Measurements from ENCODE around the gene LIN9.
"Not testable (repeated sequence)": the region's sequence is repeated elsewhere in the genome, so short reads cannot be mapped to it uniquely, and the experiment has no call there.

Gene LIN9

GRCh38 chr1:226202666-226203065 lies 106.3 kb downstream of the LIN9 start:
- not testable (repeated sequence) for H3K9me3 ChIP-seq (ENCODE audit: control insufficient read depth, insufficient read depth, low read length); H3K4me1 ChIP-seq (ENCODE audit: control insufficient read depth, insufficient read depth, low read length); H3K27me3 ChIP-seq (ENCODE audit: control insufficient read depth, insufficient read depth, low read length); DNase-seq (ENCODE audit: low read depth, low spot score); H3K4me3 ChIP-seq (ENCODE audit: low read length); H3K36me3 ChIP-seq (ENCODE audit: control insufficient read depth, insufficient read depth, low read length); H3K27ac ChIP-seq (ENCODE audit: low read length)
- no CpG with 5 or more reads among the region's 6 CpGs for WGBS (ENCODE audit: insufficient coverage, insufficient read length)

GRCh38 chr1:226202246-226202645 lies 106.7 kb downstream of the LIN9 start:
- Histone ChIP-seq H3K4me3 (ENCODE audit: low read length) (no peak overlapping the region), H3K4me1 (ENCODE audit: control insufficient read depth, insufficient read depth, low read length) (no peaks in the 10 kb centered on the region), H3K27me3 (ENCODE audit: control insufficient read depth, insufficient read depth, low read length) (no peaks in the 10 kb centered on the region), H3K27ac (ENCODE audit: low read length) (no peak overlapping the region), H3K36me3 (ENCODE audit: control insufficient read depth, insufficient read depth, low read length) (no peaks in the 10 kb centered on the region), H3K9me3 (ENCODE audit: control insufficient read depth, insufficient read depth, low read length) (no peaks in the 10 kb centered on the region)
- DNase-seq (ENCODE audit: low read depth, low spot score) = no peak
- WGBS (ENCODE audit: insufficient coverage, insufficient read length) = no CpG with 5 or more reads among the region's 3 CpGs

- Histone ChIP-seq H3K4me3 (ENCODE audit: low read length) (no peak overlapping the region), H3K4me1 (ENCODE audit: control insufficient read depth, insufficient read depth, low read length) (no peaks in the 10 kb centered on the region), H3K36me3 (ENCODE audit: control insufficient read depth, insufficient read depth, low read length) (no peaks in the 10 kb centered on the region), H3K9me3 (ENCODE audit: control insufficient read depth, insufficient read depth, low read length) (no peaks in the 10 kb centered on the region), H3K27ac (ENCODE audit: low read length) (no peak overlapping the region), H3K27me3 (ENCODE audit: control insufficient read depth, insufficient read depth, low read length) (no peaks in the 10 kb centered on the region)
- WGBS (ENCODE audit: insufficient coverage, insufficient read length) = no CpG with 5 or more reads among the region's 5 CpGs
- no peak for DNase-seq (ENCODE audit: low read depth, low spot score)
Observed at GRCh38 chr1:226201029-226201593, 107.9 kb downstream of the LIN9 start.

- no peaks in the 10 kb centered on the region for H3K27me3 ChIP-seq (ENCODE audit: control insufficient read depth, insufficient read depth, low read length)
- H3K4me3 ChIP-seq (ENCODE audit: low read length) = no peak overlapping the region
- no peaks in the 10 kb centered on the region for H3K36me3 ChIP-seq (ENCODE audit: control insufficient read depth, insufficient read depth, low read length)
- no peak for DNase-seq (ENCODE audit: low read depth, low spot score)
- no peak overlapping the region for H3K27ac ChIP-seq (ENCODE audit: low read length)
- no peaks in the 10 kb centered on the region for H3K9me3 ChIP-seq (ENCODE audit: control insufficient read depth, insufficient read depth, low read length)
- WGBS (ENCODE audit: insufficient coverage, insufficient read length) = no CpG with 5 or more reads among the region's 2 CpGs
- no peaks in the 10 kb centered on the region for H3K4me1 ChIP-seq (ENCODE audit: control insufficient read depth, insufficient read depth, low read length)
Observed at GRCh38 chr1:226199971-226200370, 109.0 kb downstream of the LIN9 start.

- Histone ChIP-seq H3K36me3 (ENCODE audit: control insufficient read depth, insufficient read depth, low read length) (no peaks in the 10 kb centered on the region), H3K27me3 (ENCODE audit: control insufficient read depth, insufficient read depth, low read length) (no peaks in the 10 kb centered on the region), H3K4me1 (ENCODE audit: control insufficient read depth, insufficient read depth, low read length) (no peaks in the 10 kb centered on the region), H3K27ac (ENCODE audit: low read length) (no peak overlapping the region), H3K4me3 (ENCODE audit: low read length) (no peak overlapping the region), H3K9me3 (ENCODE audit: control insufficient read depth, insufficient read depth, low read length) (no peaks in the 10 kb centered on the region)
- WGBS (ENCODE audit: insufficient coverage, insufficient read length) = no CpG with 5 or more reads among the region's 1 CpG
- no peak for DNase-seq (ENCODE audit: low read depth, low spot score)
Observed at GRCh38 chr1:226195144-226195543, 113.8 kb downstream of the LIN9 start.

- H3K9me3 ChIP-seq (ENCODE audit: control insufficient read depth, insufficient read depth, low read length) = no peaks in the 10 kb centered on the region
- no peak for DNase-seq (ENCODE audit: low read depth, low spot score)
- H3K27me3 ChIP-seq (ENCODE audit: control insufficient read depth, insufficient read depth, low read length) = no peaks in the 10 kb centered on the region
- no peaks in the 10 kb centered on the region for H3K4me1 ChIP-seq (ENCODE audit: control insufficient read depth, insufficient read depth, low read length)
- no peak overlapping the region for H3K4me3 ChIP-seq (ENCODE audit: low read length)
- no peak overlapping the region for H3K27ac ChIP-seq (ENCODE audit: low read length)
- no peaks in the 10 kb centered on the region for H3K36me3 ChIP-seq (ENCODE audit: control insufficient read depth, insufficient read depth, low read length)
- no CpG with 5 or more reads among the region's 7 CpGs for WGBS (ENCODE audit: insufficient coverage, insufficient read length)
Observed at GRCh38 chr1:226187380-226187779, 121.6 kb downstream of the LIN9 start.

GRCh38 chr1:226187019-226187322 lies 122.0 kb downstream of the LIN9 start:
- no peak for DNase-seq (ENCODE audit: low read depth, low spot score)
- Histone ChIP-seq H3K4me1 (ENCODE audit: control insufficient read depth, insufficient read depth, low read length) (no peaks in the 10 kb centered on the region), H3K4me3 (ENCODE audit: low read length) (peak overlapping the region; percentile 92), H3K36me3 (ENCODE audit: control insufficient read depth, insufficient read depth, low read length) (no peaks in the 10 kb centered on the region), H3K27ac (ENCODE audit: low read length) (no peak overlapping the region), H3K27me3 (ENCODE audit: control insufficient read depth, insufficient read depth, low read length) (no peaks in the 10 kb centered on the region), H3K9me3 (ENCODE audit: control insufficient read depth, insufficient read depth, low read length) (no peaks in the 10 kb centered on the region)
- no CpG with 5 or more reads among the region's 10 CpGs for WGBS (ENCODE audit: insufficient coverage, insufficient read length)

GRCh38 chr1:226186124-226187018 lies 122.6 kb downstream of the LIN9 start, which contains the start of gene ACBD3:
TSS of gene ACBD3 (minus strand) at chr1:226186741. CDS start at chr1:226186675, 66 bp downstream.
- H3K9me3 ChIP-seq (ENCODE audit: control insufficient read depth, insufficient read depth, low read length) = no peaks in the 10 kb centered on the region
- peak; percentile 84 for DNase-seq (ENCODE audit: low read depth, low spot score)
- WGBS (ENCODE audit: insufficient coverage, insufficient read length) = no CpG with 5 or more reads among the region's 75 CpGs
- no peaks in the 10 kb centered on the region for H3K27me3 ChIP-seq (ENCODE audit: control insufficient read depth, insufficient read depth, low read length)
- H3K4me1 ChIP-seq (ENCODE audit: control insufficient read depth, insufficient read depth, low read length) = no peaks in the 10 kb centered on the region
- no peaks in the 10 kb centered on the region for H3K36me3 ChIP-seq (ENCODE audit: control insufficient read depth, insufficient read depth, low read length)
- peak within 1 kb of the TSS; percentile 92 for H3K4me3 ChIP-seq (ENCODE audit: low read length)
- no peak within 1 kb of the TSS for H3K27ac ChIP-seq (ENCODE audit: low read length)

GRCh38 chr1:226185141-226186036 lies 123.6 kb downstream of the LIN9 start:
- no peaks in the 10 kb centered on the region for H3K27me3 ChIP-seq (ENCODE audit: control insufficient read depth, insufficient read depth, low read length)
- peak overlapping the region; percentile 92; the same call in 1 of the 2 replicates for H3K4me3 ChIP-seq (ENCODE audit: low read length)
- H3K36me3 ChIP-seq (ENCODE audit: control insufficient read depth, insufficient read depth, low read length) = no peaks in the 10 kb centered on the region
- no peaks in the 10 kb centered on the region for H3K9me3 ChIP-seq (ENCODE audit: control insufficient read depth, insufficient read depth, low read length)
- WGBS (ENCODE audit: insufficient coverage, insufficient read length) = no CpG with 5 or more reads among the region's 14 CpGs
- H3K27ac ChIP-seq (ENCODE audit: low read length) = no peak overlapping the region
- H3K4me1 ChIP-seq (ENCODE audit: control insufficient read depth, insufficient read depth, low read length) = no peaks in the 10 kb centered on the region
- no peak for DNase-seq (ENCODE audit: low read depth, low spot score)

GRCh38 chr1:226181996-226182714 lies 126.8 kb downstream of the LIN9 start:
- no peak overlapping the region for H3K27ac ChIP-seq (ENCODE audit: low read length)
- no peaks in the 10 kb centered on the region for H3K27me3 ChIP-seq (ENCODE audit: control insufficient read depth, insufficient read depth, low read length)
- no peaks in the 10 kb centered on the region for H3K9me3 ChIP-seq (ENCODE audit: control insufficient read depth, insufficient read depth, low read length)
- no peaks in the 10 kb centered on the region for H3K36me3 ChIP-seq (ENCODE audit: control insufficient read depth, insufficient read depth, low read length)
- WGBS (ENCODE audit: insufficient coverage, insufficient read length) = no CpG with 5 or more reads among the region's 14 CpGs
- H3K4me1 ChIP-seq (ENCODE audit: control insufficient read depth, insufficient read depth, low read length) = no peaks in the 10 kb centered on the region
- no peak for DNase-seq (ENCODE audit: low read depth, low spot score)
- no peak overlapping the region for H3K4me3 ChIP-seq (ENCODE audit: low read length)
